Dendritic cell treated with granulocyte-macrophage colony-stimulating factor and Interleukin-4, amounts not matched to agents 40 ng/mL and 50 ng/mL, for 4 days (primary cell): ENCODE measurements around the gene HERC2.
"Not testable (repeated sequence)": the region's sequence is repeated elsewhere in the genome, so short reads cannot be mapped to it uniquely, and the experiment has no call there.

Experiments used
- H3K27ac Mint-ChIP-seq: one replicate; pipeline ENCODE4 v1.8.0; 2022; ENCODE audit warnings: mild to moderate bottlenecking, mixed read lengths
- H3K27me3 Mint-ChIP-seq: one replicate; pipeline ENCODE4 v1.8.0; 2022; ENCODE audit warnings: mild to moderate bottlenecking, mixed read lengths
- H3K36me3 Mint-ChIP-seq: one replicate; pipeline ENCODE4 v1.8.0; 2022; ENCODE audit warnings: low read depth, mixed read lengths
- H3K4me1 Mint-ChIP-seq: one replicate; pipeline ENCODE4 v1.8.0; 2022; ENCODE audit warnings: low read depth, mixed read lengths
- H3K4me3 Mint-ChIP-seq: one replicate; pipeline ENCODE4 v1.8.0; 2022; ENCODE audit warnings: mild to moderate bottlenecking, moderate library complexity, mixed read lengths
- H3K9me3 Mint-ChIP-seq: one replicate; pipeline ENCODE4 v1.8.0; 2022; ENCODE audit warnings: mixed read lengths
- intact Hi-C: fragments of 100-400 bp; cut with micrococcal nuclease; formaldehyde crosslinking; loops from one replicate; pipeline ENCODE4 v1.15.0; 2022

HERC2 gene

DNA sequence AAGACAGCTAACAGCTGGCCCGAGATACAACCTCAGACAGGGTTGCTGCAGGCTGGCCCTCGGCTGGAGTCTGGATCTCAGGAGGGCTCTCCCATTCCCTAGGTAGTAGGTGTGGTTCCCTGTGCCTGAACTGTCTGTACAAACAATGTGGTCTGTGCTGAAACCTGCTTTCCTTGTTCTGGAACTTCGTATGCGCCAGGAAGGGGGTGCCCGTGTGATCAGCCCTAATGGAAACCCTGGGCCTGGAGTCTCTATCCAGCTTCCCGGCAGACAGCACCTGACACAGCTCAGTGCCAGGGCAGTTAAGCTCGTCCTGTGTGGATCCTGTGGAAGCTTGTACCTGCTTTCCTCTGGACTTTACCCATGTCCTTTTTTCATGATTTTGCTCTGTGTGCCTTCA is 99.4 kb downstream of the HERC2 start:
- H3K4me3 Mint-ChIP-seq, H3K4me1 Mint-ChIP-seq, intact Hi-C loops, H3K27ac Mint-ChIP-seq, H3K9me3 Mint-ChIP-seq, H3K27me3 Mint-ChIP-seq: not testable (repeated sequence)
- peaks cover 52% of the 10 kb centered on the region for H3K36me3 Mint-ChIP-seq

- intact Hi-C loops, H3K4me3 Mint-ChIP-seq, H3K27me3 Mint-ChIP-seq, H3K9me3 Mint-ChIP-seq, H3K27ac Mint-ChIP-seq, H3K4me1 Mint-ChIP-seq: not testable (repeated sequence)
- H3K36me3 Mint-ChIP-seq, result peaks cover 43% of the 10 kb centered on the region
These were observed 100.3 kb downstream of the HERC2 start for GRCh38 chr15:28221696-28222095.

- Mint-ChIP-seq H3K27ac (no peak overlapping the region), H3K27me3 (no peaks in the 10 kb centered on the region), H3K36me3 (peaks cover 28% of the 10 kb centered on the region), H3K9me3 (no peaks in the 10 kb centered on the region), H3K4me3 (no peak overlapping the region), H3K4me1 (no peaks in the 10 kb centered on the region)
- intact Hi-C loops, result no loop called here
These were observed 102.9 kb downstream of the HERC2 start for GRCh38 chr15:28219116-28219515.

DNA sequence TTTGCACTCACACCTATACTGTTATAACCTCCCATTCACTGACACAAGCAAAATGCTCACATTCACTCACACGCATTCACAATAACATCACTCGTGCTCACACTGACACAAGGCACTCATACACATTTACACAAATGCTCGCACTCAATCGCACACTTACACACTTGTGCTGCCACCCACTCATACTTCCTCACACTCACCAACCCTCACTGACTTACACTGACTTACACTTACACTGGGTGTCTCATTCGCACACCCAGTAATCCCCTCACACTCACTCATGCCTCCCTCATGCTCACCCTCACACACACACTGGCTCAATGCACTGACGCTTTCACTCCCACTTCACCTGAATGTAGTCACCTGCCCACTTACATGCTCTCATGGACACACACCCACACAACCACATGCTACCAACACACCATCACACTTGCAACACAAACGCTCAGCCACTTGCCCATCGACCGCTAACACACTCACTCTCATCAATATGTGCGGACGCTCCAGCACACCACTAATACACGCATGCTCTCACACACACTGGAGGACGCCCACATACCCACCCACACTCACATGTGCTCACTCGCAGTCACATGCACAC is 104.9 kb downstream of the HERC2 start:
- peaks cover 25% of the 10 kb centered on the region for H3K36me3 Mint-ChIP-seq

GRCh38 chr15:28215521-28215920 is 106.5 kb downstream of the HERC2 start:
- H3K4me1 Mint-ChIP-seq, H3K4me3 Mint-ChIP-seq, H3K27ac Mint-ChIP-seq, H3K27me3 Mint-ChIP-seq, H3K9me3 Mint-ChIP-seq, intact Hi-C loops: not testable (repeated sequence)
- peaks cover 28% of the 10 kb centered on the region for H3K36me3 Mint-ChIP-seq

More for the DNA sequence above, 104.9 kb downstream of the HERC2 start:
- H3K9me3 Mint-ChIP-seq, H3K27ac Mint-ChIP-seq, H3K4me3 Mint-ChIP-seq, H3K4me1 Mint-ChIP-seq, intact Hi-C loops, H3K27me3 Mint-ChIP-seq: not testable (repeated sequence)

DNA sequence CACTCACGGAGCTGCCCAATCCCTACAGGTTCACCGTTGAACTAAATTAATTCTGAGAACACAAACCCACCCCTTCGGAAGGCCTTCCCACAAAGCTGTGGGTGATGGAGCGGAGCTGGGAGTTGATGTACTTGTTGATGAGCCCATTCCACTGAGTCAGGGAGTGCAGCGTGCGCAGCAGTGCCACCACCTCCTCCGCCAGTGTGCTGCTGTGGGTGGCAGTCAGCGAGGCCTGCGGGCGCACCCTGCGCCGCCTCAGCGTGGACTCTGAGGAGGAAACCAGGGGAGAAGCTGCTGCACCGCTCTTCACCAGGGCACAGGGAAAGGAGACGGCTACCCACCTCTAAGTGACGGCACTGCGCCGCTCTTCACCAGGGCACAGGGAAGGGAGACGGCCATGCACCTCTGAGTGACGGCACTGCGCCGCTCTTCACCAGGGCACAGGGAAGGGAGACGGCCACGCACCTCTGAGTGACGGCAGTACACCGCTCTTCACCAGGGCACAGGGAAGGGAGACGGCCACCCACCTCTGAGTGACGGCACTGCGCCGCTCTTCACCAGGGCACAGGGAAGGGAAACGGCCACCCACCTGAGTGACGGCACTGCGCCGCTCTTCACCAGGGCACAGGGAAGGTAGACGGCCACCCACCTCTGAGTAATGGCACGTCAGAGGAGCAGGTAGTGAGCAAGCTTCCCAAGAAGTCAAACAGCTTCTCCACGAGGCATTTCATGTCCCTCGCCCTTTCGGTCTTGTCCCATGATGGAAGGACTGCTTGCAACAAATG is 107.8 kb downstream of the HERC2 start:
- peaks cover 33% of the 10 kb centered on the region for H3K36me3 Mint-ChIP-seq
- H3K4me3 Mint-ChIP-seq, H3K9me3 Mint-ChIP-seq, H3K27me3 Mint-ChIP-seq, H3K27ac Mint-ChIP-seq, H3K4me1 Mint-ChIP-seq, intact Hi-C loops: not testable (repeated sequence)

GRCh38 chr15:28213393-28213792 is 108.6 kb downstream of the HERC2 start:
- intact Hi-C loops, H3K27me3 Mint-ChIP-seq, H3K9me3 Mint-ChIP-seq: not testable (repeated sequence)

GRCh38 chr15:28208583-28208982 is 113.4 kb downstream of the HERC2 start:
- intact Hi-C loops, result no loop called here
- Mint-ChIP-seq H3K27ac (no peak overlapping the region), H3K4me3 (no peak overlapping the region)

More at GRCh38 chr15:28213393-28213792, 108.6 kb downstream of the HERC2 start:
- H3K27ac Mint-ChIP-seq, H3K4me1 Mint-ChIP-seq, H3K4me3 Mint-ChIP-seq: not testable (repeated sequence)
- H3K36me3 Mint-ChIP-seq, result peaks cover 38% of the 10 kb centered on the region

DNA sequence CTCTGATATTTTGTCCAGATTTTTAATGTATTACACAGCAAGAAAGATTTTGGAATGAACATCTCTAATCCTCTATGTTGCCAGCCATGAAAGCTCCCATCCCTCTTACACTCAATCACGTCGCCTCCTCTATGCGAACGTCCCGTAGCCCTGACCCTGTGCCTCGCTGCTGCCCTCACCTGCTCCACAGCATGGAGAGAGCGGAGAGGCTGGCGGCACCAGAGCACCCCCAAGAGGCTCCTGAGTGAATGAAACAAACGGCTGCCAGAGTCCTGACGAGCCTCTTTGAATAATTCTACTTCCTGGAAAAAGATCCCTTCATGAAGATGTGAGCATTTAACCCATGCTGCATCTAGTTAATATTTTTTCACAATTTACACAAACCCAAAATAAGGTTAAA is 116.3 kb downstream of the HERC2 start:
- H3K27ac Mint-ChIP-seq, intact Hi-C loops, H3K4me3 Mint-ChIP-seq, H3K4me1 Mint-ChIP-seq, H3K27me3 Mint-ChIP-seq, H3K9me3 Mint-ChIP-seq: not testable (repeated sequence)
- peaks cover 64% of the 10 kb centered on the region for H3K36me3 Mint-ChIP-seq

More at GRCh38 chr15:28208583-28208982, 113.4 kb downstream of the HERC2 start:
- peaks cover 55% of the 10 kb centered on the region for H3K36me3 Mint-ChIP-seq
- no peaks in the 10 kb centered on the region for H3K9me3 Mint-ChIP-seq
- no peaks in the 10 kb centered on the region for H3K27me3 Mint-ChIP-seq
- no peaks in the 10 kb centered on the region for H3K4me1 Mint-ChIP-seq

DNA sequence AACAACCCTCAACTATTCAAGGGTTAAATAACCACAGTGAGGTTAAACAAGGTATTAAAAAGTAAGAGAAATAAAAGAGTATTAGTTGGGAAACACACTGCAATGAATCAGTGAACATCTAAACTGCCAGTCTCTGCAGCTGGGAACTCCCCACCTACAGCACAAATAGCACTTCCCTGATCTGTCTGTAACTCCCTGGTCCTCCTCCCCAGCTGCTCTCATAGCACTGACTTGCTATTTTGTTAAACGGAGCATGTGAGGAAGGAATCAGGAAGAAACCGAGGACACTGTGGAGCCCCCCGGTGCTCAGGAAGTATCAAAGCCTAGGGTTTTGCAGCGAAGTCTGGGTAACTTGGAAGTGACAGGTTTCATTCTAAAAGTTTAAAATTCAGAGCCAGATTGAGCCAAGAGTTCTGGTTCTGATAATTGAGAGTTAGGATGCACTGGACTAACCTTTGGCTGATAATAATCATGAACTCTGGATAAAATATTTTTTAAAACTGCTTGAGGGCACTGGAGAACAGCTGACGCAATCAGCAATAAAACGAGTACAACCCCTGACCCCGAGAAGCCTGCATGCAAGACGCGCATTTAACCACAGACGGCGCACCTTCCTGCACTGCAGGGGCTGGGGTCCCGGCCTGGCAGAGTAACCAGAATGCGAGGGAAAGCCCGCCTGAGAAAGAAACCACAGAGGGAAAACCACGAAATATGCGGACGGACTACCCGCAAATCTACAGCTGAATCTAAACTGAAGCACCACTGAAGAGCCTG is 118.7 kb downstream of the HERC2 start:
- H3K4me3 Mint-ChIP-seq, H3K27me3 Mint-ChIP-seq, H3K27ac Mint-ChIP-seq, intact Hi-C loops, H3K9me3 Mint-ChIP-seq, H3K4me1 Mint-ChIP-seq: not testable (repeated sequence)
- peaks cover 75% of the 10 kb centered on the region for H3K36me3 Mint-ChIP-seq

DNA sequence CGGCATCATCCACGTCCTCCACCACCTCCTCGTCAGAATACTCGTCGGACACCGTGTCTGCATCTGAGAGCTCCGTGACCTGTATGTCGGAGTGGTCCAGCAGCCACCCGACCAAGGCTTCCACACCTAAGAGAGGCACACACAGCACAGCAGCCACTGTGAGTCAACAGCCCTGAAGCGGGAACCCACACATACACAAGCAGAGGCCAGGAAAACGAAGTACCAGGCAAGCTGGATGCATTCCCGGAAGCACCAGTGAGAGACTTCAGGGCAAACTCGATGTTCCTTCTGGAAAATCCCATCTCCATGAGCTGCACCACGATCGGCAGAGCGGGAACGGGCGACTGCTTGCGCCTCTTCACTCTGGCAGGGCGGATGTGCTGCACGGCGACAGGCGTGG is 119.9 kb downstream of the HERC2 start:
- intact Hi-C loops, H3K27ac Mint-ChIP-seq, H3K27me3 Mint-ChIP-seq, H3K9me3 Mint-ChIP-seq, H3K4me3 Mint-ChIP-seq, H3K4me1 Mint-ChIP-seq: not testable (repeated sequence)
- H3K36me3 Mint-ChIP-seq, result peaks cover 79% of the 10 kb centered on the region

- intact Hi-C loops, H3K4me1 Mint-ChIP-seq, H3K27me3 Mint-ChIP-seq, H3K9me3 Mint-ChIP-seq, H3K27ac Mint-ChIP-seq, H3K4me3 Mint-ChIP-seq: not testable (repeated sequence)
- peaks cover 86% of the 10 kb centered on the region for H3K36me3 Mint-ChIP-seq
These were observed 123.8 kb downstream of the HERC2 start for GRCh38 chr15:28198215-28198614.

GRCh38 chr15:28197694-28198093 is 124.3 kb downstream of the HERC2 start:
- peaks cover 91% of the 10 kb centered on the region for H3K36me3 Mint-ChIP-seq
- H3K4me1 Mint-ChIP-seq, H3K27me3 Mint-ChIP-seq, H3K9me3 Mint-ChIP-seq, H3K4me3 Mint-ChIP-seq, intact Hi-C loops, H3K27ac Mint-ChIP-seq: not testable (repeated sequence)

DNA sequence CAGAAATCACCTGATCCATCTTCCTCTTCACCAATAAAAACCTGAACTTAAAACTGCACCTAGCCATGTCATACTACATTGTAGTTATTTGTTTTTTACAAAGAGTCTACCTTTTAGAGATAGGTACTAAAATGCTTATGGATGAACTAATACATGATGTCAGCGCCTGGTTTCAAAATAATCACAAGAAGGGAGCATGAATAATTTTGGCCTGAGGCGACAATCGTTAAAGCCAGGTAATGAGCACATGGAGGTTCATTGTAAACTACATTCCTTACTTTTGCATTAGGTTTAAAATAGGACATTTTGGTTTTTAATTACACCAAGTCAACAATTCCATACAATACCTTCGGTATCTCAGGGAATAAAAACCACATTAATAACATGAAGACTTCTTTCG is 125.4 kb downstream of the HERC2 start:
- H3K9me3 Mint-ChIP-seq, H3K4me1 Mint-ChIP-seq, H3K27ac Mint-ChIP-seq, H3K4me3 Mint-ChIP-seq, H3K27me3 Mint-ChIP-seq, intact Hi-C loops: not testable (repeated sequence)
- peaks cover 94% of the 10 kb centered on the region for H3K36me3 Mint-ChIP-seq
